Renal pelvis (tissue), 4 donors: ENCODE data around the gene ADAMTS2. TPM values are rescaled to one million over a fixed set of nuclear protein-coding genes. Genes with fewer than 3 reads are reported as not detected.

ENCODE experiments used
- DNase-seq: peaks from one replicate; pipeline ENCODE4 v3.0.0-alpha.2; 2013
- polyA plus RNA-seq, 3 donors: library from polyadenylated mRNA; unstranded; fragments of 120-200 nt; gene quantifications; one replicate each; pipeline ENCODE4 v1.2.1, GENCODE V29; 2013; ENCODE audit not compliant: insufficient read length in 3 of 3

Gene ADAMTS2
- polyA plus RNA-seq, 3 donors, result 10.6 to 11.7 (median 11.3) TPM

- no peak for DNase-seq
Measured at GRCh38 chr5:179257176-179257682, 88.0 kb downstream of the ADAMTS2 start.

- DNase-seq, result no peak
Measured at GRCh38 chr5:179256328-179257175, 88.7 kb downstream of the ADAMTS2 start.

DNA sequence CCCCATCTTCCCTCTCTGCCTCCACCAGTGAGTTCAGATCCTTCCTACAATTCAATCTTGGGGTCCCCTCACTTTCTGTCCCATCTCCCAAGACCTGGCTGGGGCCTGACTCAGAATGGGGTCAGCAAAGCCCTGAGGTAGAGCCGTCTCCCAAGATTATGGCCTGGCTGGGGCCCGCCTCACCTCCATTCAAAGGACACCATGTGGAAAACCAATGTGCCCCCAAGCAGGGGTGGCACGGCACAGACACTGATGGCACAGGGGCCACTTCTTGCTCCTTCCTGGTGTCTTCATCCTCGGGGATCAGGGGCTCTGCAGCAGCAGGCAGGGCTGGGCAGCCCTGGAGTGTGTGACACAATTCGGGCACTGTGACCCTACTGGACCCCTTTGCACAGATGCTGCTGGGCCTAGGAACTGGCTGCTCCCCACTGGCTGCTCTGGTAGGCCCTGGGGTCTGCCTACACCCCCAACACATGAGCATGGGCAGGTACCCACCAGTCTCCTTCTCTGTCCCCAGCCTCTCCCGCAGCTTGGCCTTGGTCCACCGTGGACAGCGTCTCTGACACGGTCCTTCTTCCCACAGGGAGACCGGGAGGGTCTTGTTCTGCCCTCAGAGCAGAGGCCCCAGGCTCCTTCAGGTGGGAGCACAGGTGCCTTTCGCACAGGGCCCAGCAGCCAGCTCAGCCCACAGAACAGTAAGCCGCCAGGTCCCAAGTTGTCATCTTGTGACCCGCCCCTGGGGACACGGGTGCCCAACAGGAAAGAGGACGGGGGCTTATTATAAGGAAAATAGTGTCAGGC, 89.5 kb downstream of the ADAMTS2 start:
- no peak for DNase-seq

GRCh38 chr5:179254638-179255271, 90.5 kb downstream of the ADAMTS2 start:
- no peak for DNase-seq

- no peak for DNase-seq
Measured at GRCh38 chr5:179253730-179254129, 91.5 kb downstream of the ADAMTS2 start.

DNA sequence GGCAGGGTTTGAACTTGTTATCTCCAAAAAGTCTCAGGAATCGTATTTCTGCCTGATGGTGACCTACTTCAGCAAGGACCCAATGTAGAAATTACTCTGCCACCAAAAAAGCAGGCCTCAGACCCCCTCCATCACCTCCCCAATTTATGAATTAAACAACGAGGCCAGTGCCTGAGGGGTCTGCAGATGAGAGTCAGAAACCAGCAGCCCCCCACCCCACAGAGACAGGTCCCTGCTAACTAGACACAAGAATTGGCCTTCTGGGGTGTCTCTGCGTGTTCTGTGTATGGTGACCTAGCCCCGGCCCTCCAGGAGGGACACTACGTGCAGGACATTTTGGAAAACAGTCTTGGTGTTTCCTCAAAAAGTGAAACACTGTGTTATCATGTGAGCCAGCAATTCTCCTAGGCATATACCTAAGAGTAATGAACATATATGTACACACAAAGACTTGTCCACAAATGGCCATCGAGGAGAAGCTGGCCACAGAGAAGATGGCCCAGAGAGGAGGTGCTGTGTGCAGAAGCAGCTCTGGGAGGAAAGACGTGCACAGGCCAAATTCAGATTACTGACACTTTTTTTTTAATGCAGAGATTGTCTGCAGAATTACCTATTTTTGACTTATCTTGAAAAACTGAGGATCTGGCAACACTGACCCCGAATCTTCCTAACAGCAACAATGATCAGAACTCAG, 93.8 kb downstream of the ADAMTS2 start:
- no peak for DNase-seq

- DNase-seq, result no peak
Measured at GRCh38 chr5:179250561-179251225, 94.6 kb downstream of the ADAMTS2 start.

GRCh38 chr5:179246227-179246626, 99.0 kb downstream of the ADAMTS2 start:
- no peak for DNase-seq

DNA sequence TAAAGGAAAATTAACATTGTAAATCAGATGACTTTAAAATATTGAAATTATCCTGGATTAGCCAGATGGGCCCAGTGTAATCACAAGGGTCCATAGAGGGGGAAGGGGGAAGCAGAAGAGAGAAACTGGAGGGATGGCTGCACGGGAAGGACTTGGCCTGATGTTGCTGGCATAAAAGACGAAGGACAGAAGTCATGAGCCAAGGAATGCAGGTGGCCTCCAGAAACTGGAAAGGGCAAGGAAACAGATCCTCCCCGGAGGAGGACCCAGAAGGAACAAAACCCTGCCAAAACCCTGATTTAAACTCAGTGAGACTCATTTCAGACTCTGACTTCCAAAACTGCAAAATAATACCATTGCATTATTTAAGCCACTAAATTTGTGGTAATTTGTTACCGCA, 100.2 kb downstream of the ADAMTS2 start:
- DNase-seq, result no peak

- no peak for DNase-seq
Measured at GRCh38 chr5:179244044-179244443, 101.2 kb downstream of the ADAMTS2 start.

DNA sequence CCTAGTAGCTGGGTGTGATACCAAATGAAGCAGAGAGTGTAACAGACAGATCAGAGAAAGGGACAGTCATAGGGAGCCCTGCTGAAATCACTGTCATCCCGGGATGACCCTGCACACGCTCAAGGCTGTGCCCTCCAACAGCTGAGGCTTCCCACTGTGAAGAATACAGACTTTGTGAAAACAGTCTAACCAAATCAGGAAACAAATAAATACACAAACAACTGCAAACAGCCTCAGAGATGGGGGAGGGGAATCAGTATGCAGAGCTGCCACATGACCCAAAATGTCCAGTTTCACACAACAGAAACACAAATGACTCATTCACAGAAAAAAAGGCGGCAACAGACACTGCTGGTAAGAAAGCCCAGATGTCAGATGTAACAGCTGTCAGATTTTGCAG, 101.9 kb downstream of the ADAMTS2 start:
- DNase-seq, result no peak

DNA sequence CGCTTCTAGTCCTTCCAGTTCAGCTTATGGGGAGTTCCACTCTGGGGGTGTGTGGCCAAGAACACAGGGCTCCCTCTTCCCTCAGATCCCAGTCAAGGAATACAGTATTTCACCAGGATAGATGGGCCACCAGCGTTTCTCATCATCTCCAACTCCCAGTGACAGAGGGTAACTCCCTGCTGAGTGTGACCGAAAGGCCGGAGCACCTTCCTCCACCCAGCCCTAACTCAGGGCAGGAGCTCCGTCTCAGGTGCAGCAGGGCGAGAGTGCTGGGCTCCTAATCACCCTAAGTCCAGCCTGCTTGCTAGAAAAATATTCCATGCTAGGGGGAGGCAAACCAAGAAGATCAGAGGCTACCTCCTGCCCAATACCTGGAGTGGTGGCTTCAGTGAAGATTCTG, 102.6 kb downstream of the ADAMTS2 start:
- DNase-seq, result no peak

DNA sequence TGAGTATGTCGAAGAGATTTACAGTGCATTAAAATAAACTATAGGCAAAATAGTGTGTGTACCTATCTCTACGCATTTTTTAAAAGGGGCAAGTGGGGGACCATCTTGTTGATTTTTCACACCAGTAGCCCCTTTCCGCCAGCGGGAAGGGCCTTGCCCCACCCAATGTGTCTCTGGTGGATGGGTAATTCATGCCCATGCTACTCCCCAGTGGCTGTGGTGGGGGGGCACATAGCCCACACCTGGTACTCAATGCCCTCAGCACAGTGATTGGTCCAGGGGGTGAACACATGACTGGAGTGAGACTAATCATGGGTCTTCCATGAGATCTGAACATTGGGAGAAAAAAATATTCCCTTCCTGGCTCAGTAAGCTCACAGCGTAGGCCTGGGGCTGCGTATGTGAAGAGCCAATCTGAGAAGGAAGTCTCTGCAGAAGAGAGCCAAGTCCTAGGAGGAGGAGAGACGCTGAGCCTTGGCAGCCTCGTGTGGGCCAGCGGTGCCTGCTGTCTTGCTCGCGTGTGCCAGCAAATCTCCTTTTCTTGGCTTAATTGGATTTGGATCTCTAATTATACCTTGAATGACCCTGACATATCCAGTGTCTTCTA, 103.4 kb downstream of the ADAMTS2 start:
- no peak for DNase-seq

DNA sequence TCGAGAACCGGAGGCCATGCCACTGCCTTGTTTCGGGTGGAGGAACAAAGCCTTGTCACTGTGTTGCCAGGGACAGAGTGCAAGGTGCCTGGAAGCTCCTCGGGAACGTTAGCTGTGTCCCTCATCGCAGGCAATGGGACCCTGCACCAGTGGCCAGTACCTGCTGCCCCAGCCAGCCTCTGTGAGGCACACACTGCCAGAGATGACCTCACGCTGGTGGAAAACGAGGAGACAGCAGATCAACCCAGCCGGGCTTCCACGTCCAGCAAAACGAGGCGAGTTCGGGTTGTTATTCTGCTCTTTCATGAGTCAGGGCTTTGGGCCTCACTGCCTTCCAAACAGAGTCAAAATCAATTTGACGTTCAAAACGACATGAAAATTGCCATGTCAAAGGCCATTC, 104.1 kb downstream of the ADAMTS2 start:
- DNase-seq, result no peak

DNA sequence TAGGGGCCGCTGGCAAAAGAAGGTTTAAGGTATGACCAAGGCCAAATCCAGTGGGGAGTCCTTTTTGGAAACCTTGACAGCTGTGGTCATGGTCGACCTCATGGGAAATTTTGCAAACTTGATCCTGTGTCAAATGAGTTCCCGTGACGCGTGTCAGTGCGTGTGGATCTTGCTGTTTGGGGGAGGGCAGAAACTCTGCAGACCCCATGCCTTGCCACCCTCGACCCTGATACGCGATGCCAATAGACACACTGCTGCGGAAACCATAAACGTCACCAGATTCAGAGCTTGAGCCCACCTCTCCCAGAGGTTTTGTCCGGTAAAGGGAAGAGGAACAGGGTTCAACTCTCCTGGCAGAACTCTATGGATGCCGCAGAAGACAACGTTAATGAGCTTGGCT, 104.7 kb downstream of the ADAMTS2 start:
- DNase-seq, result no peak

- no peak for DNase-seq
Measured at GRCh38 chr5:179239256-179240135, 105.8 kb downstream of the ADAMTS2 start.

DNA sequence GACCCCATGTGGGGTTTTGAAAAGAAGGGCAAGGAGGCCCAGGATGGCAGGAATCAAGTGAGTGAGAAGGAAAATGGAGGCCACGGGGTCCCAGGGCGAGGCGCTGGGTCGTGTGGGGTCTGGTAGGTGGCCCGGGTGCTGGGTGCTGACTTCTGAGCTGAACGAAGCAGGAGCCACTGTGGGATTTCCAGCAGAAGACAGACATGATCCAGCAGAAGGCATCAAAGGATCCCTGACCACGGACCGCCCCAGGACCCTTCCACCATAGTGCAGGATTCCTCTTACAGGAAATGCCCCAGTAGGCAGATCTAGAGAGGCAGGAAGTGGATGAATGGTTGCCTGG, 106.7 kb downstream of the ADAMTS2 start:
- no peak for DNase-seq

- no peak for DNase-seq
Measured at GRCh38 chr5:179237770-179238627, 107.3 kb downstream of the ADAMTS2 start.
